Motor neuron (in vitro differentiated cells): ENCODE results near the gene SI. TPM values are rescaled to one million over a fixed set of nuclear protein-coding genes. Genes with fewer than 3 reads are reported as not detected.

Experiments used
- ATAC-seq, 8 experiments: fragments of 200-7000 bp; cut with Tn5 transposase; replicated peaks in 6 of 8; 2 replicates each; pipeline ENCODE4 v1.8.0; 2021; ENCODE audit warnings: mild to moderate bottlenecking in 8 of 8, moderate library complexity in 8 of 8
- H3K27ac ChIP-seq, 2 donors: fragments of 250-450 bp; sonication (Bioruptor Pico); 2 replicates each; pipeline ENCODE4 v1.9.0; 2021; ENCODE audit warnings: antibody characterized with exemption in 2 of 2, mild to moderate bottlenecking in 2 of 2, moderate library complexity in 1 of 2
- H3K4me1 ChIP-seq, 2 donors: fragments of 250-450 bp; sonication (Bioruptor Pico); replicated peaks in 1 of 2; 2 replicates each; pipeline ENCODE4 v1.6.1; 2021; ENCODE audit warnings: antibody characterized with exemption in 2 of 2, mild to moderate bottlenecking in 2 of 2, moderate library complexity in 1 of 2
- H3K4me3 ChIP-seq, 5 donors: fragments of 250-450 bp; sonication (Bioruptor Pico); 2 replicates each; pipeline ENCODE4 v1.9.0; 2021; ENCODE audit warnings: antibody characterized with exemption in 5 of 5, mild to moderate bottlenecking in 5 of 5, moderate library complexity in 4 of 5
- WGBS, 10 experiments: fragments of 450-650 bp; shearing (Covaris generic); methylation state at CpG; one replicate each; pipeline ENCODE4 v1.0.0; 2022; 5-methylcytosine and 5-hydroxymethylcytosine counted together
- in situ Hi-C, 9 experiments: fragments of 400-800 bp; cut with MboI; loops; one replicate each; pipeline ENCODE4 v1.15.0; 2021; ENCODE audit warnings: low sequenced_read_pairs in 9 of 9, low pct_unique_long_range_greater_than_20kb in 2 of 9; ENCODE audit not compliant: unreplicated experiment in 9 of 9
- total RNA-seq, 8 experiments: library from RNA; unstranded; fragments of 300-600 nt; gene quantifications; 2 replicates each; pipeline versions ENCODE4 v1.2.3 to v1.2.4, GENCODE V29; 2022

Gene SI
- total RNA-seq, 8 experiments from 2014 or later: 0.04 TPM; not detected in 7

DNA sequence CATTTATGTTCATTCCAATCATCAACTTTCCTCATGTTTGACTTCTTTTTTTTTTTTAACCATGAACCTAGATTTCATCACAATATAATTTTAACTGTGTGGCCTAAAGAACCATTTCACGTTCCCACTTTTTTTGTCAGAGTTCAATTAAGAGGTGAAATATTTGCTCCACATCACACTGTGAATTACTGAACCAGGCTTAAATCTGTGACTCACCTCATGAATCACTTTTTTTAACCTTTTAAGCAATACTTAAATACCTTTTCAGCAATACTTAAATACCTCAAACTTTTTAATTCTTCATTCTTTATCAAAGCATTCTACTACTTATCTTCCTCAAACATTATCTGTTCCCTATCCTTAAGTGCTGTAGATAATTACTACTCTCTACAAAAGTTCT, 137.6 kb downstream of the SI start:
- H3K4me3 ChIP-seq: no peak overlapping the region
- no peaks in the 10 kb centered on the region for H3K4me1 ChIP-seq
- whole genome bisulfite sequencing, 10 experiments: 7 to 86% (median 64%) methylated on average over 1 of the region's 1 CpG; no CpG with 5 or more reads in 1 of the 10 experiments
- no peak overlapping the region for H3K27ac ChIP-seq
- no peak for ATAC-seq
- in situ Hi-C loops: no loop called here

DNA sequence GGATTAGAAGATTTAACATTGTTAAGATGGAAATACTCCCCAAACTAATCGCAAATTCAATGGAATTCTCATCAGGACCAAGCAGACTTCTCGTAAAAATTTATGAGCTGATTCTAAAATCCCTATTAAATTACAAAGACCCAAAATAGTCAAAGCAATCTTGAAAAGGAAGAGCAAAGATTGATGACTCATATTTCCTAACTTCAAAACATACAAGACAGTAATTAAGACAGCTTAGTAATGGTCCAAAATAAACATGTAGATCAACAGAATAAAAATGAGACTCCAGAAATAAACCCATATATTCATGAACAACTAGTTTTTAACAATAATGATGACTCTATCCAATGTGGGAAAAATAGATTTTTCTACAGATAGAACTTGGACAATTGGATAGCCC, 148.7 kb downstream of the SI start:
- Histone ChIP-seq H3K27ac (no peak overlapping the region), H3K4me1 (no peaks in the 10 kb centered on the region), H3K4me3 (no peak overlapping the region)
- 0 to 100% (median 75%) methylated on average over 1 to 2 of the region's 2 CpGs for WGBS, 10 experiments
- in situ Hi-C loops: no loop called here
- no peak for ATAC-seq

Other genes with a start within 250 kb of the SI start
- 1 to 10 TPM in 5 of 8 experiments, under 1 TPM in 2, not detected in 1; 0.10 to 8.4 (median 3.2) TPM for gene SLITRK3, start 117.9 kb upstream of the SI start, total RNA-seq